Hepatocyte (in vitro differentiated cells): ENCODE measurements around the gene CMIP.

ENCODE experiments used
- CTCF ChIP-seq: fragments of 200-600 bp; sonication (generic); IDR thresholded peaks from 2 replicates; pipeline ENCODE4 v1.5.1; 2016; ENCODE audit warnings: antibody characterized with exemption, mild to moderate bottlenecking; ENCODE audit not compliant: poor library complexity
- EZH2 ChIP-seq: fragments of 200-600 bp; sonication (generic); IDR thresholded peaks from 2 replicates; pipeline ENCODE4 v1.6.1; 2016; ENCODE audit warnings: antibody characterized with exemption, mild to moderate bottlenecking, borderline replicate concordance

- TF ChIP-seq EZH2: no peak
- no peak for TF ChIP-seq CTCF
These were observed 251.8 kb downstream of the CMIP start for GRCh38 chr16:81696166-81696960.
